ENCODE results near the gene TDRD1.

DNA sequence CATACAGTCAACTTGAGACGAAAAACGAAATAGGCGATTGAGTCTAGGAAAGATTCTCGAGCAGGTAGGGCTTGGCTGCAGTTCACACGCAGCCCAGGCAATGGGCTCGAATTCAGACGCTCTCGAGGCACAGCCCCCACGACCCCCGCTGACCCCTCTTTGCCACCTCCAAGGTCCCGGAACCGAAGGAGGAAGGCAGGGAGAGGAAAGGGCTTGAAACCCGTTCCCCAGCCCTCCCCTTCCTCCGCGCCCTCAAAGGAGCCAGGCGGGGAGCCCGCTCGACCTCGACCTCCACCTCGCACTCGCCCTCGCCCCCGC, 5.6 kb upstream of the TDRD1 start:
- TF ChIP-seq, protein P1, sequence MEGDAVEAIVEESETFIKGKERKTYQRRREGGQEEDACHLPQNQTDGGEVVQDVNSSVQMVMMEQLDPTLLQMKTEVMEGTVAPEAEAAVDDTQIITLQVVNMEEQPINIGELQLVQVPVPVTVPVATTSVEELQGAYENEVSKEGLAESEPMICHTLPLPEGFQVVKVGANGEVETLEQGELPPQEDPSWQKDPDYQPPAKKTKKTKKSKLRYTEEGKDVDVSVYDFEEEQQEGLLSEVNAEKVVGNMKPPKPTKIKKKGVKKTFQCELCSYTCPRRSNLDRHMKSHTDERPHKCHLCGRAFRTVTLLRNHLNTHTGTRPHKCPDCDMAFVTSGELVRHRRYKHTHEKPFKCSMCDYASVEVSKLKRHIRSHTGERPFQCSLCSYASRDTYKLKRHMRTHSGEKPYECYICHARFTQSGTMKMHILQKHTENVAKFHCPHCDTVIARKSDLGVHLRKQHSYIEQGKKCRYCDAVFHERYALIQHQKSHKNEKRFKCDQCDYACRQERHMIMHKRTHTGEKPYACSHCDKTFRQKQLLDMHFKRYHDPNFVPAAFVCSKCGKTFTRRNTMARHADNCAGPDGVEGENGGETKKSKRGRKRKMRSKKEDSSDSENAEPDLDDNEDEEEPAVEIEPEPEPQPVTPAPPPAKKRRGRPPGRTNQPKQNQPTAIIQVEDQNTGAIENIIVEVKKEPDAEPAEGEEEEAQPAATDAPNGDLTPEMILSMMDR (IDR thresholded peaks at IDR 0.05; ENCODE audit: poor library complexity, severe bottlenecking) = no peak
- TF ChIP-seq EZH2 (IDR thresholded peaks at IDR 0.05; ENCODE audit: borderline replicate concordance, insufficient read depth, low read length, poor library complexity, severe bottlenecking) (no peak), EP300 (conservative IDR thresholded peaks at IDR 0.05; ENCODE audit: poor library complexity, severe bottlenecking) (no peak), POLR2AphosphoS5 (IDR thresholded peaks at IDR 0.05) (no peak), MXI1 (conservative IDR thresholded peaks at IDR 0.05; ENCODE audit: poor library complexity, severe bottlenecking) (no peak), TAF1 (IDR thresholded peaks at IDR 0.05; ENCODE audit: low read depth) (no peak), SMC3 (conservative IDR thresholded peaks at IDR 0.05; ENCODE audit: poor library complexity) (no peak)
- TF ChIP-seq, protein P2, sequence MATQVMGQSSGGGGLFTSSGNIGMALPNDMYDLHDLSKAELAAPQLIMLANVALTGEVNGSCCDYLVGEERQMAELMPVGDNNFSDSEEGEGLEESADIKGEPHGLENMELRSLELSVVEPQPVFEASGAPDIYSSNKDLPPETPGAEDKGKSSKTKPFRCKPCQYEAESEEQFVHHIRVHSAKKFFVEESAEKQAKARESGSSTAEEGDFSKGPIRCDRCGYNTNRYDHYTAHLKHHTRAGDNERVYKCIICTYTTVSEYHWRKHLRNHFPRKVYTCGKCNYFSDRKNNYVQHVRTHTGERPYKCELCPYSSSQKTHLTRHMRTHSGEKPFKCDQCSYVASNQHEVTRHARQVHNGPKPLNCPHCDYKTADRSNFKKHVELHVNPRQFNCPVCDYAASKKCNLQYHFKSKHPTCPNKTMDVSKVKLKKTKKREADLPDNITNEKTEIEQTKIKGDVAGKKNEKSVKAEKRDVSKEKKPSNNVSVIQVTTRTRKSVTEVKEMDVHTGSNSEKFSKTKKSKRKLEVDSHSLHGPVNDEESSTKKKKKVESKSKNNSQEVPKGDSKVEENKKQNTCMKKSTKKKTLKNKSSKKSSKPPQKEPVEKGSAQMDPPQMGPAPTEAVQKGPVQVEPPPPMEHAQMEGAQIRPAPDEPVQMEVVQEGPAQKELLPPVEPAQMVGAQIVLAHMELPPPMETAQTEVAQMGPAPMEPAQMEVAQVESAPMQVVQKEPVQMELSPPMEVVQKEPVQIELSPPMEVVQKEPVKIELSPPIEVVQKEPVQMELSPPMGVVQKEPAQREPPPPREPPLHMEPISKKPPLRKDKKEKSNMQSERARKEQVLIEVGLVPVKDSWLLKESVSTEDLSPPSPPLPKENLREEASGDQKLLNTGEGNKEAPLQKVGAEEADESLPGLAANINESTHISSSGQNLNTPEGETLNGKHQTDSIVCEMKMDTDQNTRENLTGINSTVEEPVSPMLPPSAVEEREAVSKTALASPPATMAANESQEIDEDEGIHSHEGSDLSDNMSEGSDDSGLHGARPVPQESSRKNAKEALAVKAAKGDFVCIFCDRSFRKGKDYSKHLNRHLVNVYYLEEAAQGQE (IDR thresholded peaks at IDR 0.05; ENCODE audit: borderline replicate concordance) = no peak
